Upper lobe of left lung (tissue), 4 donors: ENCODE measurements around the gene RNU2-1.

ENCODE experiments used
- POLR2A ChIP-seq, 4 donors: fragments of 450-650 bp; IDR thresholded peaks; one replicate each; pipeline ENCODE4 v1.5.1; 2016 to 2017; ENCODE audit warnings: antibody characterized with exemption in 4 of 4, mild to moderate bottlenecking in 2 of 4
- POLR2AphosphoS5 ChIP-seq, 2 donors: sonication (generic); formaldehyde crosslinking; IDR thresholded peaks; one replicate each; pipeline ENCODE4 v1.5.1; 2017; ENCODE audit warnings: antibody characterized with exemption in 2 of 2
- TF ChIP-seq, protein P1 (sequence below), 6 experiments: fragments of 450-650 bp in 4 of 6; fragments of 200-600 bp in 2 of 6; sonication (generic) in 2 of 6; IDR thresholded peaks; one replicate each; pipeline ENCODE4 v1.5.1; 2016 to 2019; ENCODE audit warnings: antibody characterized with exemption in 6 of 6

GRCh38 chr17:43199633-43200032 lies 34.1 kb downstream of the RNU2-1 start:
- TF ChIP-seq, protein P1, sequence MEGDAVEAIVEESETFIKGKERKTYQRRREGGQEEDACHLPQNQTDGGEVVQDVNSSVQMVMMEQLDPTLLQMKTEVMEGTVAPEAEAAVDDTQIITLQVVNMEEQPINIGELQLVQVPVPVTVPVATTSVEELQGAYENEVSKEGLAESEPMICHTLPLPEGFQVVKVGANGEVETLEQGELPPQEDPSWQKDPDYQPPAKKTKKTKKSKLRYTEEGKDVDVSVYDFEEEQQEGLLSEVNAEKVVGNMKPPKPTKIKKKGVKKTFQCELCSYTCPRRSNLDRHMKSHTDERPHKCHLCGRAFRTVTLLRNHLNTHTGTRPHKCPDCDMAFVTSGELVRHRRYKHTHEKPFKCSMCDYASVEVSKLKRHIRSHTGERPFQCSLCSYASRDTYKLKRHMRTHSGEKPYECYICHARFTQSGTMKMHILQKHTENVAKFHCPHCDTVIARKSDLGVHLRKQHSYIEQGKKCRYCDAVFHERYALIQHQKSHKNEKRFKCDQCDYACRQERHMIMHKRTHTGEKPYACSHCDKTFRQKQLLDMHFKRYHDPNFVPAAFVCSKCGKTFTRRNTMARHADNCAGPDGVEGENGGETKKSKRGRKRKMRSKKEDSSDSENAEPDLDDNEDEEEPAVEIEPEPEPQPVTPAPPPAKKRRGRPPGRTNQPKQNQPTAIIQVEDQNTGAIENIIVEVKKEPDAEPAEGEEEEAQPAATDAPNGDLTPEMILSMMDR (IDR thresholded peaks at IDR 0.05) = no peak
- TF ChIP-seq POLR2A (IDR thresholded peaks at IDR 0.05) (no peak), POLR2AphosphoS5 (IDR thresholded peaks at IDR 0.05) (no peak)
